ENCODE measurements around the gene KRT2. TPM values are rescaled to one million over a fixed set of nuclear protein-coding genes. Genes with fewer than 3 reads are reported as not detected.

KRT2 gene
- total and polyA plus RNA-seq, 2 experiments from 2014 or later: not detected

- H3K4me3 ChIP-seq: no peak overlapping the region
- no peaks in the 10 kb centered on the region for H3K4me1 ChIP-seq (ENCODE audit: insufficient read depth)
- H3K9me3 ChIP-seq (ENCODE audit: low read depth): no peaks in the 10 kb centered on the region
- no peak for TF ChIP-seq EZH2 (IDR thresholded peaks at IDR 0.05; ENCODE audit: borderline replicate concordance)
- H3K36me3 ChIP-seq (replicated peaks; ENCODE audit: insufficient read depth, low read depth): no peaks in the 10 kb centered on the region
- H4K20me1 ChIP-seq (ENCODE audit: insufficient read depth, poor library complexity, severe bottlenecking): no peaks in the 10 kb centered on the region
- no peaks in the 10 kb centered on the region for H3K79me2 ChIP-seq
- DNase-seq (ENCODE audit: low spot score): no peak
- no peak overlapping the region for H2AFZ ChIP-seq
- no peak overlapping the region for H3K27ac ChIP-seq
- H3K27me3 ChIP-seq: peaks cover 10% of the 10 kb centered on the region
- WGBS (ENCODE audit: low lambda C conversion rate, missing lambda C conversion rate): 81% methylated on average over 4 of the region's 4 CpGs
- no peak overlapping the region for H3K4me2 ChIP-seq
- H3K9me2 ChIP-seq (replicated peaks; ENCODE audit: insufficient read depth): no peaks in the 10 kb centered on the region
These were observed 21.3 kb downstream of the KRT2 start for GRCh38 chr12:52630599-52631200.

- WGBS (ENCODE audit: low lambda C conversion rate, missing lambda C conversion rate): 77% methylated on average over 7 of the region's 7 CpGs
- no peak overlapping the region for H3K4me3 ChIP-seq
- no peak for DNase-seq (ENCODE audit: low spot score)
These were observed 22.0 kb downstream of the KRT2 start for GRCh38 chr12:52630008-52630500.

DNA sequence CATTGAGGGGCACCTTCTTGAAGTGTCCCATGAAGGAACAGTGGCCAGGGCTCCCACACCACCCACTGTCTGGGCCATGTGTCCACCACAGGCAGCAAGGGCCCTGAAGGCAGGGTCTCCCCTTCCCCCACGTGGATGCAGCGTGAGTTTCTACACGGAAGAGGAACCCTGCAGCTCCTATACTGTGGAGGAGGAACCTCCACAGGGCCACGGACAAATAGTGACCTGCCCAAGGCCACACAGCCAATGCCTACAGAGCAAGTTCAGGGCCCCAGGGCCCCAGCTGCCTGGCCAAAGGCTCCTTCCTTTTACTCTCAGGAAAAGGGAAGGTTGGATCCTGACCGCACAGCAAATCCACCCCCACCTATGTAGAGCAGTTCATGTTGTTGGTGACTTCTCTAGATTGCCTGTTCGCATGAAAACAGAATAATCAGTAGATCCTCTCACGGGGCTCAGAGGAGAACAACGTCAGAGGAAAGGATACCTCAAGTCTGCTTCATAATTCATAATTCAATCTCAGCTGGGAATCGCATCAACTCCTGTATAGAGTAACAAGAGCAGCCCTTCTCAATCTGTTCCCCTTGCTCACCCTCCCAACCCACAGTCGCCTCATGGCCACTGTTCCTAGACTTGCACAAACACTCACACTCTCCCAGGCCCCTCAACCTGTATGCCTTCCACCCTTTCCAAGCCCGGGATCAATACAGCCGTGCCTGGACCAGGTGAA lies 22.6 kb downstream of the KRT2 start:
- no peak overlapping the region for H3K4me2 ChIP-seq
- no peak overlapping the region for H3K27ac ChIP-seq
- H3K4me3 ChIP-seq: no peak overlapping the region
- H3K4me1 ChIP-seq (ENCODE audit: insufficient read depth): no peaks in the 10 kb centered on the region
- H2AFZ ChIP-seq: no peak overlapping the region
- WGBS (ENCODE audit: low lambda C conversion rate, missing lambda C conversion rate): 89% methylated on average over 12 of the region's 12 CpGs
- no peaks in the 10 kb centered on the region for H3K9me2 ChIP-seq (replicated peaks; ENCODE audit: insufficient read depth)
- no peaks in the 10 kb centered on the region for H3K79me2 ChIP-seq
- no peaks in the 10 kb centered on the region for H3K9me3 ChIP-seq (ENCODE audit: low read depth)
- no peaks in the 10 kb centered on the region for H4K20me1 ChIP-seq (ENCODE audit: insufficient read depth, poor library complexity, severe bottlenecking)
- TF ChIP-seq, protein P1, sequence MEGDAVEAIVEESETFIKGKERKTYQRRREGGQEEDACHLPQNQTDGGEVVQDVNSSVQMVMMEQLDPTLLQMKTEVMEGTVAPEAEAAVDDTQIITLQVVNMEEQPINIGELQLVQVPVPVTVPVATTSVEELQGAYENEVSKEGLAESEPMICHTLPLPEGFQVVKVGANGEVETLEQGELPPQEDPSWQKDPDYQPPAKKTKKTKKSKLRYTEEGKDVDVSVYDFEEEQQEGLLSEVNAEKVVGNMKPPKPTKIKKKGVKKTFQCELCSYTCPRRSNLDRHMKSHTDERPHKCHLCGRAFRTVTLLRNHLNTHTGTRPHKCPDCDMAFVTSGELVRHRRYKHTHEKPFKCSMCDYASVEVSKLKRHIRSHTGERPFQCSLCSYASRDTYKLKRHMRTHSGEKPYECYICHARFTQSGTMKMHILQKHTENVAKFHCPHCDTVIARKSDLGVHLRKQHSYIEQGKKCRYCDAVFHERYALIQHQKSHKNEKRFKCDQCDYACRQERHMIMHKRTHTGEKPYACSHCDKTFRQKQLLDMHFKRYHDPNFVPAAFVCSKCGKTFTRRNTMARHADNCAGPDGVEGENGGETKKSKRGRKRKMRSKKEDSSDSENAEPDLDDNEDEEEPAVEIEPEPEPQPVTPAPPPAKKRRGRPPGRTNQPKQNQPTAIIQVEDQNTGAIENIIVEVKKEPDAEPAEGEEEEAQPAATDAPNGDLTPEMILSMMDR (IDR thresholded peaks at IDR 0.05; ENCODE audit: poor library complexity): no peak
- TF ChIP-seq EZH2phosphoT487 (IDR thresholded peaks at IDR 0.05; ENCODE audit: low read depth, severe bottlenecking, unreplicated experiment) (no peak), EZH2 (IDR thresholded peaks at IDR 0.05; ENCODE audit: borderline replicate concordance) (no peak)
- no peak for DNase-seq (ENCODE audit: low spot score)
- H3K27me3 ChIP-seq: peaks cover 14% of the 10 kb centered on the region
- no peaks in the 10 kb centered on the region for H3K36me3 ChIP-seq (replicated peaks; ENCODE audit: insufficient read depth, low read depth)

More at GRCh38 chr12:52630008-52630500, 22.0 kb downstream of the KRT2 start:
- H2AFZ ChIP-seq: no peak overlapping the region
- H3K36me3 ChIP-seq (replicated peaks; ENCODE audit: insufficient read depth, low read depth): no peaks in the 10 kb centered on the region
- H3K27me3 ChIP-seq: peaks cover 14% of the 10 kb centered on the region
- H3K9me2 ChIP-seq (replicated peaks; ENCODE audit: insufficient read depth): no peaks in the 10 kb centered on the region
- H3K79me2 ChIP-seq: no peaks in the 10 kb centered on the region
- no peaks in the 10 kb centered on the region for H3K4me1 ChIP-seq (ENCODE audit: insufficient read depth)
- no peak overlapping the region for H3K4me2 ChIP-seq
- TF ChIP-seq, protein P1 (IDR thresholded peaks at IDR 0.05; ENCODE audit: poor library complexity): no peak
- TF ChIP-seq EZH2 (IDR thresholded peaks at IDR 0.05; ENCODE audit: borderline replicate concordance) (no peak), EZH2phosphoT487 (IDR thresholded peaks at IDR 0.05; ENCODE audit: low read depth, severe bottlenecking, unreplicated experiment) (no peak)
- no peaks in the 10 kb centered on the region for H3K9me3 ChIP-seq (ENCODE audit: low read depth)
- no peak overlapping the region for H3K27ac ChIP-seq
- H4K20me1 ChIP-seq (ENCODE audit: insufficient read depth, poor library complexity, severe bottlenecking): no peaks in the 10 kb centered on the region

DNA sequence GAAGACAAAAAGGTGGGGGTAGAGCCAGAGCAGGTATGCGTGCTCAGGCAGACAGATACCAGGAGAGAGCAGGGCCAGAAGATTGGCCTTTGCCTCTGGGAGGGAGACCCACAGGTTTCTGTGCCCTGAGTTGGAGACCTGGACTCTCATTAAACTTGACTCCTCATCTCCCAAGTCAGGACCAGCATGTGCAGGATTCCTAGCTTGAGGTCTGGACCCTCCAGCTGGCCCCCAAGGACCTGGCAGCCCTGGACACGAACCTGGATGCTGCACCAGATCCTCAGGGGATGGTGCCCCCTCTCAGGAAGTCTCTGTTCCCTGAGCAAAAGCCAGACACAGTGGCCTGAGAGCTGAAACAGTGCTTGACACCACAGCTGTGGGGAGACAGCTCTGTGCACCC lies 23.2 kb downstream of the KRT2 start:
- Histone ChIP-seq H3K4me2 (no peak overlapping the region), H3K27me3 (peaks cover 14% of the 10 kb centered on the region), H3K4me3 (no peak overlapping the region), H3K36me3 (replicated peaks; ENCODE audit: insufficient read depth, low read depth) (no peaks in the 10 kb centered on the region), H3K9me3 (ENCODE audit: low read depth) (no peaks in the 10 kb centered on the region), H3K9me2 (replicated peaks; ENCODE audit: insufficient read depth) (no peaks in the 10 kb centered on the region), H3K79me2 (no peaks in the 10 kb centered on the region), H4K20me1 (ENCODE audit: insufficient read depth, poor library complexity, severe bottlenecking) (no peaks in the 10 kb centered on the region), H3K27ac (no peak overlapping the region), H2AFZ (no peak overlapping the region), H3K4me1 (ENCODE audit: insufficient read depth) (no peaks in the 10 kb centered on the region)
- DNase-seq (ENCODE audit: low spot score): no peak
- TF ChIP-seq EZH2 (IDR thresholded peaks at IDR 0.05; ENCODE audit: borderline replicate concordance) (no peak), EZH2phosphoT487 (IDR thresholded peaks at IDR 0.05; ENCODE audit: low read depth, severe bottlenecking, unreplicated experiment) (no peak)
- TF ChIP-seq, protein P1 (IDR thresholded peaks at IDR 0.05; ENCODE audit: poor library complexity): no peak
- 84% methylated on average over 2 of the region's 2 CpGs for WGBS (ENCODE audit: low lambda C conversion rate, missing lambda C conversion rate)

Measured in hepatocyte (in vitro differentiated cells).